Gastrocnemius medialis (tissue), 4 donors: ENCODE measurements around the gene SLC25A48.

ENCODE experiments used
- CTCF ChIP-seq, 5 experiments: fragments of 450-650 bp in 3 of 5; fragments of 200-600 bp in 2 of 5; sonication (generic) in 2 of 5; IDR thresholded peaks in 4 of 5; conservative IDR thresholded peaks in 1 of 5; 1 replicate in 4 of 5; 2 replicates in 1 of 5; pipeline ENCODE4 v1.5.1; 2016 to 2019; ENCODE audit warnings: antibody characterized with exemption in 5 of 5, mild to moderate bottlenecking in 3 of 5, moderate library complexity in 3 of 5
- POLR2A ChIP-seq, 2 donors: fragments of 450-650 bp; IDR thresholded peaks; one replicate each; pipeline ENCODE4 v1.6.1; 2017; ENCODE audit warnings: antibody characterized with exemption in 2 of 2, mild to moderate bottlenecking in 2 of 2, moderate library complexity in 2 of 2

GRCh38 chr5:135886136-135886535 is 51.7 kb downstream of the SLC25A48 start:
- TF ChIP-seq CTCF (IDR thresholded peaks at IDR 0.05 in 4 of 5, conservative IDR thresholded peaks at IDR 0.05 in 1 of 5), result no peak
- TF ChIP-seq POLR2A (IDR thresholded peaks at IDR 0.05), result no peak
